Glomerular endothelial cell (primary cell): ENCODE measurements around the gene MTHFS. TPM values are rescaled to one million over a fixed set of nuclear protein-coding genes. Genes with fewer than 3 reads are reported as not detected.
"Not testable (repeated sequence)": the region's sequence is repeated elsewhere in the genome, so short reads cannot be mapped to it uniquely, and the experiment has no call there.

Experiments
- DNase-seq: peaks from one replicate; pipeline ENCODE4 v3.0.0-alpha.2; 2011; ENCODE audit warnings: low read depth, low spot score; ENCODE audit errors: extremely low read depth
- total RNA-seq: library from RNA; depleted of rRNA; stranded (reverse); fragments of >200 nt; gene quantifications from 2 replicates; pipeline ENCODE4 v1.2.3, GENCODE V29; 2015

Gene MTHFS
- total RNA-seq, 1 donor from 2014 or later: 3.8 TPM

DNA sequence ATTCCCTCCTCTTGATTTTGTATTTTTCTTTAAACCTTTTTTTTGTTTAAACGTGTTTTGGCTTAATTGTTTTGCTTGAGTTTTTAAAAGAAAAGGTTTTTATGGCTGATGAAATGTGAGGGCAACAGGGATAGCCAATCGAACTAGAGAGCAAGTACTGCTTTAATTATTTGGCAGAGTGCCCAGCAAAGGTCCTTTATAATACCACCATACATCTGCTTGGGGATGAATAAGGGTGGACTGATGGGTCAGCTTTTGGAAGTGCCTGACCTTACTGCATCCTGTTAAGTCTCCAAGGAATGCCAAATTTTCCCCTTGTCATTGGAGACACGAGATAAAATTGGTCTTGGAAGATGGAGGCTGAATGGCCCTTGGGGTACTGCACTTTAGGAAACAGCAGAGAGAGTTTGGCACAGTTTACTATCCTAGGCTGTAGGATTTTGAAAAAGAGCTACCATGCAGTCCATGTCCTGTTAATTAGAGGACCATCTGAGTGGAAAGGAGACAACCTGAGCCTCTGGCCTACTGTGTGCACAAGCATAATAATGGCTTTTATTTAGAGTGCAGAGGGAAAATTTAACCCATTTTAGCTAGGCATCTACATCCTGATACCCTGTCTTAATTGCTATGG lies 19.8 kb upstream of the MTHFS start:
- DNase-seq: no peak

DNA sequence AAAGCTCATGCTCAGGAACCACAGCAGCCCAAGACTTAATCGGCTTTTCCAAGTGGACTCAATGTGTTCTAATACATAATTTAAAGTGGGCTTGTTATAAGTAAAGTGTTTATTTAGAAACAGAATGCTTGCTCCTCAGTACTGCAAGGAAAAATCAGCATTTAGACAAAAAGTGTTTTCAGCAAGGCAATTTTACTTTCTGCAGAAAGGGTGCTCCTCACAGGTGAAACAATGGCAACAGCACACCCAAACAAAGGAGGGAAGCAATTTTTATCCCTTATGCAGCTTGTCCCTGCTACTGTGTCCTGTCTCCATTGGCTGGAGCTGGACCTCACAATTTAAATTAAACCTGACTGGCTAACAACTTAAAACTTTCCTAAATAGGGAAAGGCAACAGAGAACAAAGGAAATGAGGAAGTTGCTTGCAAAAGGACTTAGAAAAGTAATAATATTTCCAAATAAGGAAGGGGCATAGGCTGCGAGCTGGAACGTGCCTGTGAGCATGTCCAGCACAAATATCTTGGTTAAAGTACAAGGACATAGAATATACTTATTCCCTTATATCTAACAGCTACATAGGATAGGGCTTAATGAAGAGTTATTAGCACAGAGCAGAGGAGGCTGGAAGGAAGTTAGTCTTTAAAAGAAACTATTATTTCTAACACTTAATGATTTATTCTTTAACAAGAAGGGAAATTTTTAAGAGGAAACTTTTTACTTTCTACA lies 19.1 kb upstream of the MTHFS start:
- not testable (repeated sequence) for DNase-seq

DNA sequence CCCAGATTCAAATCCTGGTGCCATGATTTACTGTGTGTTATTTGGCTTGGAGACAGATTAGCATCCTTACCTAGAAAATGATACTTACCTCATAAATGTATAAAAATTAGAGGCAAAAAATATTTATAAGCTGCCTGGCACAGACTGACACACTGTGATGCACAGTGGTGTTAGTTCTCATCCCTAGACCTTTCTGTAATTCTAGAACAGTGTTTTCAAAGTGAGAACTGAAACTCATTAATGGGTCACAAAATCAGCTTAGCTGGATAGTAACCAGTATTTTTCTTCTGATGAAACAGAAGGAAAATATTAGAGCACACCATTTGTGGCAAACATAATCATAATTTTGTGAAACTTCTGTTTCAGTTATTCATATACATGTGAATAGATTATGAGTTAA lies 17.9 kb upstream of the MTHFS start:
- no peak for DNase-seq

DNA sequence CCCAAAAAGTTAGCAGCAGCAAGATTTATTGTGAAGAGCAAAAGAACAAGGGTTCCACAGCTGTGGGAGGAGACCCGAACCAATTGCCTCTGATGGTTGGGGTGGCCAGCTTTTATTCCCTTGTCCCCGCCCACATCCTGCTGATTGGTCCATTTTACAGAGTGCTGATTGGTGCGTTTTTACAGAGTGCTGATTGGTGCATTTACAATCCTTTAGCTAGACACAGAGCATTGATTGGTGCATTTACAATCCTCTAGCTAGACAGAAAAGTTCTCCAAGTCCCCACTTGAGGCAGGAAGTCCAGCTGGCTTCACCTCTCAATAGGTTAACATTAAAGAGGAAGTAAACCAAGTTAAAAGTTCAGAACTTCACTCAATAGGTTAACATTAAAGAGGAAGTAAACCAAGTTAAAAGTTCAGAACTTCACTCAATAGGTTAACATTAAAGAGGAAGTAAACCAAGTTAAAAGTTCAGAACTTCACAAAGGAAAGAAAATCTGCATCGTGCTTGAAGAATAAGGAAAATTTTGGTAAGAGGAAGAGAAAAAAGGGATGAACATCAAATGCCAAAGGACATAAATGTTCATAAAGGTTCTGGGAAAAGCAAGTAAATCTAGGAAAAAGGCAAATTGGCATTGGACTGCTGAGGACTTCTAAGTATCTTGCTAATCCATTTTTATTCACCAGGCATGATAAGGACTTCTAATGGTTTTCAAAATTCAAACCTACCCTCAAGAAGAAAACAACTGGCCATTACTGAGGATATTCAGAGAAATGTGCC lies 12.9 kb upstream of the MTHFS start:
- not testable (repeated sequence) for DNase-seq

DNA sequence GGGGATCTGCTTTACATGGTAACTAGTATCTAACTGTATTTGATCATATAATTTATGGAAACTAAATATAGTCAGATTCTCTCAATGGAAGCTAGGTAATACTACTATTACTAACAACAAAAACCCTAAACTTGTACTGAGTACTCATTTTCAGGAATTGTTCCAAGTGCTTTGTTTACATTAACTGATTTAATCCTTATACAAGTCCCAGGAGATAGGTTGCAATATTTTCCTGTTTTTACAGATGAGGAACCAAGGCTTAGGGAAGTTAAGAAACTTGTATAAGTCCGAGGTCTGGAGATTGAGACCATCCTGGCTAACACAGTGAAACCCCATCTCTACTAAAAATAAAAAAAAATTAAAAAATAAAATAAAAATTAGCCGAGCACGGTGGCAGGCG lies 7.5 kb upstream of the MTHFS start:
- DNase-seq: no peak

DNA sequence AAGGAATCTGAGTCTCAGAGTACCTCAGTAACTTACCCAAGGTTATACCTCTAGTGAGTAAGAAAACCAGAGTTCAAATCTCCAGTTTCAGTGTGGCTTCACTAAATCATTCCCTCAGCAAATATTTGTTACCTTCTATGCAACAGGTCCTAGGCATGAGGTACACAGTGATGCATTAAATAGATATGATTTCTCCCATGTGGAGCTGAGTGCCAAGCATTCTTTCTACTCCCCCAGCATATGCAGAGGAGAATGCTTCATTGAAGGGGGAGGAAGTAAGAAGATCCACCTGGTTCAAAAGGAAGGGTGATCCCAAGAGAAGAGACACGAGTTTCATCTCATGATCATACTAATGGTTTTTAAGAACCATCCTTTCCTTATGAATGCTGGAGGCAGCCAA lies 6.8 kb upstream of the MTHFS start:
- no peak for DNase-seq

DNA sequence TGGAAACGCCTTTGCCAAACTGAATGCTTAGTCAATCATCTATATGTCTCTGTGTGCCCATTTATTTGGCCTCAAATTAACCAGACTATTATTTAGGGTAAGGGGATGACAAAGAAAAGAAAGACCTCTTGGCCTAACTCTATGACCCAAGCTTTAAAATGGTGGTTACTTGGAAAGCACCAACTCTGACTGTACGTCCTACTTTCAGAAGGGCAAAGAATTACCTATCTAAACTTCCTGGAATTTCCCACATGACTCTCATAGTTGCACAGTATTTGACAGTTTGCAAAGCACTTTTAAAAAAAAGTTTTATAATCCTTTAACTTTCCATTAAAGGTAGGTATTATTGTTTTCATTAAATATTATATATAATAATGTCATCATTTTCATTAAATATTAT lies 6.3 kb upstream of the MTHFS start:
- no peak for DNase-seq

DNA sequence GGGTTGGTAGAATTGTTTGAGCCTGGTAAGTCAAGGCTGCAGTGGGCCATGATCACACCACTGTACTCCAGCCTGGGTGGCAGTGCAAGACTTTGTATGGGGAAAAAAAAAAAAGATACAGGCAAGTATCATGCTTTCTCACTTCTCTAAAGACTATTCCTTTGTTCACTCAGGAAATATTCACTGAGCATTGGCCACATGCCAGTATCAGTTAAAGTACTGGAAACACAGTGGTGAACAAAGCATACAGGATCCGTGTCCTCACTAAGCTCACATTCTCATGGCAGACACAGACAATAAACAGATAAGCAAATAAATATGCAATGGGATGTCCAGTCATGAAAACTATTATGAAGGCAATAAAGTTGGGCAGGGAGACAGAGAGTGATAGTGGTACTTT lies 5.1 kb upstream of the MTHFS start:
- DNase-seq: no peak

DNA sequence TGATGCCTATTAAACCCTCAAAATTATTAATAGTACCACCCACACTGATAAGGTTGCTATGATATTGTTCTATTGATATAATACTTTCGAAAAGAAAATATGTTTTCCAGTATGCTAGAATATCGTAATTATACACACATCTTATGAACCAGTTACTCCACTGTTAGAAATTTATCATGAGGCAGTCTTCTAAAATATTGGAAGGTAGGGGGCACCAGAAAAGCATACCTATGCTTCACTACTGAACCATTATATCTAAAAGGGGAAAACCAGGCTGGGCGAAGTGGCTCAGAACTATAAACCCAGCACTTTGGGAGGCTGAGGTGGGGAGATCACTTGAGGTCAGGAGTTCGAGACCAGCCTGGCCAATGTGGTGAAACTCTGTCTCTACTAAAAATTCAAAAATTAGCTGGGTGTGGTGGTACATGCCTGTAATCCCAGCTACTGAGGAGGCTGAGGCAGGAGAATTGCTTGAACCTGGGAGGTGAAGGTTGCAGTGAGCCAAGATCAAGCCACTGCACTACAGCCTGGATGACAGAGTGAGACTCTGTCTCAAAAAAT lies 4.1 kb upstream of the MTHFS start:
- DNase-seq: not testable (repeated sequence)

DNA sequence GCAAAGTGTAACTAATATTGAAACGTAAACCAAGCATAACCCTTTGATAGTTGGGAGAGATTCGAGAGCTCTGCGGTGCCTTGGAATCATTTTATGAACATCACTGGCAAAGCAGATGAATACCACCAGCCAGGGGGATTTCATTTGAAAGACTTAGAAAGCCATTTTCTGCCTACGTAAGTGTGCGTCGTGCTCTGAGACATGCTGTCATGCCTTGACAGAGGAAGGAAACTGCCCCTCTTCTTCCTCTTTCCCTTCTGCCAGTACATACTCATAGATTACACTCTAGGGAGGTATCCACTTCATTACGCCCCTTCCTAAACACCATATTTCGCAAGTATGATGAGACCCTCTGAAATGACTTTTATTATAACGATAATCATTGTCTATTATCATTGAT lies 3.3 kb upstream of the MTHFS start:
- DNase-seq: no peak

DNA sequence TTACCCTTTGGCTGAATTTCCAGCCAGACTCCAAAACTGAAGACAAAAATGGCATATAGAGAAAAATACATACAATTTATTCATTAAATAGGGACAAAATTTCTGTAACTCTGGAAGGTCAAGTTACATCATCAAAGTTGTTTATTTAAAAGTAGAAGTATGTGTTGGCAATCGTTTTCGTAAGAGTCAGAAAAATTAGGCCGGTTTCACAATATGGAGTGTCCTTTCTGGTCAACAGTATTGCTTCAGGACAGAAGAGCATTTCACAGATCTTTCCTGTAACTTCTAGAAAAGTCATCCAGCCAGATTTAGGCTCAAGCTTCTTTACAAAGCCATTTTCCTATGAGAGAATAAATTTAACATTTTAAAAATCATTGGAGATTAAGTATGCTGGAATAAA lies 2.0 kb upstream of the MTHFS start:
- DNase-seq: not testable (repeated sequence)

DNA sequence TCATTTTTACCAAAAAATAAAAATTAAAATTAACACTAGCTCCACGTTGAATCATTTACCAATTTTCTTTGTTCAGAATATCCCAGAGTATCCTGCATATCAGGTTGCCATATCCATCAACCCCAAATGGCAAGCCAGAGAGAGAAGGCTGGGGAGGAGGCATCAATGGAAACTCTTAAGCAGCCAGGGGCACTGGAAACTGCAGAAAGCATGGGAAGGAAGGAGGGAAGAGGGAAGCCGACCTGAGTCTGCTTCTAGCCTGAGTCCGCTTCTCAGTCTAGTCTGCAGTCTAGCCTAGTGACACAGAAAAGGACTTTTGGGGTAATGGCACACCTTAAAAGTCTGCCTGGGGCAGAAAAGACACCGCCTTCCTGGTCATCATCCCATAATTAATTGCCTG lies 1.6 kb upstream of the MTHFS start:
- no peak for DNase-seq

DNA sequence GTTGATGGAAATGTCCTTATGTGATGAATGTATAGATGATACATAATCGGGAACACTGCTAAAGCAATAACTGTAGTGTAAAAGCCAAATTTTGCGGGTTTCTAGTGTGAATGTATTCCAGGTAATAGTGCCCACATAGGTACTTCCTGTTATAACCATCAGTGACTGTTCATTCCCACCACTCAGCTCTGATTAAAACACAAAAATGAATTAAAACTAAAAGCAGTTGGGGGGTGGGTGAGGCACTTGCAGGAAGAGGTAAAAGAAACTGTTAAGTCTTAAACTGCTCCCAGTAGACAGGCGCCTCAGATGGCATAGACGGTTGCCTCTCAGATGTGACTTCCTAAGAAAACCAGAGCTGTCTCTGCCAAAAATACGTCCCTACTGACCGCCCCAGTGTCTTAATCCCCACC lies 893 bp upstream of the MTHFS start:
- no peak for DNase-seq

DNA sequence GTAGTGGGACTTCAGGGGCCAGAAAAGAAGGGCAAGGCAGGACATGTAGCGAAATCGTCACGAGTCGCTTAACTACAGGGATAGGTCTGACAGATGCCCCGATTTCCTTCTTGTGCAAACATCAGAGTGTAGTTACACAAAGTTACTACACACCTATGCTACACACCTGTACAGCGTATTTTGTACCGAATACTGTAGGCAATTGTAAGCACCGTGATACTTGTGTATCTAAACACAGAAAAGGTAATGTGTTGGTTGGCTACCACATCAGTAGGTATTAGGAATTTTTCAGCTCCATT lies 515 bp upstream of the MTHFS start:
- no peak for DNase-seq

DNA sequence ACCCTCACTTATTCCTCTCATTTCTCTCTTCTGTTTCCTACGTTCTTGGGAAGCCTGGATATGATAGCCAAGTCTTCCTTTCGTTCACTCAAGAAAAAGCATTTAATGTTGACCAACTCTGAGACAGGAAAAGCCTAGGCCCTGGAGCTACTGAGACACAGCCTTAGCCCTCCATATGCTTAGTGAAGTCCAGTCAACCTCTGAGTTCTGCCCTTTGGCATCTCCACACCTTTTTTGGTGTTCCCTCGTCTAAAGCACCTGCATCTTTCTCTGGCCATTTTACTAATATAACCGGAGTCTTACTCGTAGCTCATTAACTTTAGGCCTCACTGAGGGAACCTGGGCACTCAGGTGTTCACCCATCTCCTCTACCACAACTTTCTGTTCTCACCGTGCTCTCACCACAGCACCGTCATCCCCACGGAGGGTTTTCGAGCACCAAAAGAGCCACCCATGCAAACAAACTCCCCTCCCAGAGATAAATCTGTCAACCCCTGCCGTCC lies 632 bp downstream of the MTHFS start:
- DNase-seq: no peak

DNA sequence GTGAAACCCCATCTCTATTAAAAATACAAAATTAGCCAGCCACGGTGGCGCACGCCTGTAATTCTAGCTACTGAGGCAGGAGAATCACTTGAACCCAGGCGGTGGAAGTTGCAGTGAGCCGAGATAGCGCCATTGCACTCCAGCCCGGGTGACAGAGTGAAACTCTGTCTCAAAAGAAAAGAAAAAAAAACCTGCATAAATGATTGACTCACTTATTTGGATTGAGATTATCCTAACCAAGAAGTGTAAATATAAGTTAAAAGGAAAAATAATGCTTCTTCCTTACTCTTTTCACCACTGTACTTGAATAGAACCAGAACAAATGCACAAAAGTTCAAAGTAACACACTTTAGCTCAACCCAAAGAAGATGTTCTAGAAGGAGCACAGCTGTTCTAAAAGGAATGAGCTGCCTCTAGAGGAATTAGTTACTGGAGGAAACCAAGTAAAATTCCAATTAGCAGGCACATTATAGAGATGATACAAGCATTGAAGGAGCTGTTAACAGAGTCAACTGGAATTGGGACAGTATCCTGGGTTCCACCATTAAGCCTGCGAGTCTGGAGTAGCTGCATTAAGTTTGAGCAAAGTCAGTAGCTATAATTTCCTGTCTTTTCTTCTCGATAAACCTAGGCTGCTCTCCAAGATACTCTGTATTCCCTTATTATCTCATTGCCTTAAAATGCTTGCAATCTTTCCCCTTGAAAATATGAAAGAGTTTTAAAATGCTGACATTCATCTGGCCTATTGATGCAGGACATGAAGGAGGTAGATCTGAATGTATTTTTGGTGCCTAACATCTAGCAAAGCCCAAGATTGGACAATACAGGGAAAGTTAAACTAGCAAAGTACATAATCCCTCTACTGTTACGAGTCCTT lies 9.5 kb downstream of the MTHFS start:
- no peak for DNase-seq

DNA sequence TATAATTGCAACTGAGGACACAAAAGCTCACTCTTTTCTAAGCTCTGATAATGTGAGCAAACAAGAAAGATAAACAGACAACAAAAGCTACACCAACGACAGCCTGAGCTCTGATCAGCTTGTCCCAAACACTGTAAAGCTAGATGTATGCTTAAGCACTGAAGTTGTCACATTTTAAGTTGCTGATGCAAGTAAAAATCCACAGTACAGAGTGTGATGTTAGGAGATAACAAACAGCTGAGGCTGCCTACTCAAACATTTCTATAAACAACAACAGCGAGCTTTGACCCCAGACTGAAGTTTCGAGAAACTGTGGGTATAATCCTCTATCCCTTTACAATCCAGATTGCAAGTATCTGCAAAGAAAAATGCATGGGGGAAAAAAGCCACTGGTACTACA lies 10.7 kb downstream of the MTHFS start:
- DNase-seq: no peak

DNA sequence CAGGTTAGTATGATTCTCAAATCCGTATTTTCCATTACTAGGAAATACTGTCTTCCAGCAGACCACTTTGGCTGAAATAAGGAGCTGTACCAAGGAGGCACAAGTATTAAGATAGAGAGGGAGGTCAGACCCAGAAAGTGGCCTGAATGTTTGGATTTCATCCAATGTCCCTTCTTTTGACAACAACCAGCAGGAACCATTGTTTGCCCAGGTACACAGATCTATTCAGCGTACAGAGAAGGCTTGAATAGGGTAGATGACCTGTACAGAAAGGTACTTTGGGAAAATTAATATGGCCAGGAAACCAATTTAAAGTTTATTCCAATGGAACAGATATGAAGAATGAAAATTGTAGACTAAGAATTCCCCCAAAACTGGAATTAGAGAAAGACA lies 12.6 kb downstream of the MTHFS start:
- no peak for DNase-seq

DNA sequence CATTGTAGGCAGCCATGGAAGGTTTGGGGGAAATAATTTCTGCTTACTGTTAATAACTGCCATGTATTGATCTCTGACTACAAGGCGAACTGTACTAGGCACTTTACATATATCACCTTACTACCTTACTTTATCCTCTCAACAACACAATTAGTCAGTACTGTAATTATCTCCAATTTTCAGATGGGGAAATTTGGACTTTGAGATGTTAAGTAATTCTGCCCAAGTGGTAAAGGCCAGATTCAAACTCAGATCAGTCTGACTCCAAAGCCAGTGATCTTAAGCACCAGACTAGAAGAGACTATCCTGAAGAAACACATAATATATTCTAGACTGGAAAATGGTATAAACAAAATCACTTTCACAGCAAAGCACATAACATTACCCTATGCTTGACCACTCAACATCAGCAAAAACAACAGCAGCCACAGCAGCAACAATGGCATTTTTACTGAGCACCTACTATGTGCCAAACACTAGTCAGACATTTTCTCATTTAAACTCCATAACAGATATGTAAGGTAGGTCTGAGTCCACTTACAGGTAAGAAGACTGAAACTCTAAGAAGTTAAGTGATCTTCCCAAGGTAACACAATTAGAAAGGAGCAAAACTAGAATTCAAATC lies 13.1 kb downstream of the MTHFS start:
- DNase-seq: no peak

DNA sequence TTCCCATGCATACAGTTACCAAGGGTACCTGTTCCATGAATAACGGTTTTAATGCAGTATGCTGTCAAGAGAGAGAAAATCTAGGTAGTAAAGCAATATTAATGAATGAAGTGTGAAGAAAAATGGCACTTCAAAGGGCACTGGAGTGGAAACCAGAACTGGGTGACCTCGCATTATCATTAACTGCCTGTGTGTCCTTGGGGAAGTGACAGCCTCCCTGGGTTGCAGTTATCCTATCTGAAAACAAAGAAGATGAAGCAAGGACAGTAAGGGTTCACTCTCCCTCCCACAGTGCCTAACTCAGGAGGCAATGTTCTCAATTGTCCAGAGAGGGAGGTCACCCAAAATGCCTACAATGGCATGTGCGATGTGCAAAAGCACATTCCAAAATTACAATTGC lies 15.1 kb downstream of the MTHFS start:
- DNase-seq: no peak
